IPS-18c (cell line): ENCODE measurements around the gene CHCHD3.
"Not testable (repeated sequence)": the region's sequence is repeated elsewhere in the genome, so short reads cannot be mapped to it uniquely, and the experiment has no call there.

Experiments used
- H3K4me3 ChIP-seq: 2 replicates; pipeline ENCODE4 v1.7.0; 2013; ENCODE audit warnings: low read depth, mild to moderate bottlenecking, low read length, moderate library complexity; ENCODE audit not compliant: insufficient read depth
- H3K9me3 ChIP-seq: one replicate; pipeline ENCODE4 v1.6.1; 2013; ENCODE audit warnings: mild to moderate bottlenecking, low read length, moderate library complexity; ENCODE audit not compliant: control insufficient read depth, insufficient read depth

Gene CHCHD3

DNA sequence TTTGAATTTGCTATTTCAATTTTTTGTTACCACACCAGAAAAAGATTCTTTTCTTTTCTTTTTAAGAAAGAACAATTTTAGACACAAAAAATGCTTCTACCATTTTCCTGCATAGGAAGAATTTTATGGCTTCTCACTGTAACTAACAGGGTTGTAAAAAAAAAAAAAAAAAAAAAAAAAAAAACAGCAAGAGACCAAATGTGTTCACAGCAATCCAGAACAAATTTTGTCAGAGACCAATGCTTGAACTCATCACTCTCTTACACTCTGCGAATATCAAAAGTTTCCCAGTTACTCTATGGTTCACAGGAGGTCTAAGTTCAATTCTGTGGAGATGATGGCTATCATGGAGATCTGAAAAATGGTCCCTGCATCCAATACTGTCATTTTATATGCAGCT is 84.4 kb downstream of the CHCHD3 start:
- Histone ChIP-seq H3K4me3 (no peak overlapping the region), H3K9me3 (no peaks in the 10 kb centered on the region)

DNA sequence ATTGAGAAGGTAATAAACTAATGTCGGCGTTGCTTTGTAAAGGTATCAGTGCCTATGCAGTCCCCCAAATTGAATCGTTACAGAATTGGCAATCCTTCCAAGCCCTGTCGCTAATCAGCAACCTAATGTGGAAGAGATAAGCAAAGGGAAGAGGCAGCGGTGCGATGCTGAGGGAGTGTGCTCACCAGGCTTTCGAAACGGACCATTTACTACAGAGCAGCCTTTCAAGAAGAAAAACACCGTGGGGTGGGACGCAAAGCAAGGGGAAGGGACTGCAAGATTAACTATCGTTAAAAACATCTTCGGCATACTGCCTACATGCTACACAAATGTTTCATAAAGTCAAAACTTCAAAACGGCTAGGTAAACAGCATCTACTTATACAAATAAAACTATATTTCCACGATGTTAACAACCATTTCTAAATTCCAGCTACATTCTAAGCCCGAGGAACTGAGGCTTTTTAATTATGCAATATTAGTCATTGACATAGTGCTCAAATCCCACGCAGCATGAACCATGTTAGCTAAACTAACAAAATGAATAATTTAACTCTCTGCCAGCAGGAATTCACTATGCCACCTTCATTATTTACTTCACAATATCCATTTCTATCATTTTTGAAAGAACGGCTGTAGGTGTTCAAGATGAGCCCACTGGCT is 85.2 kb downstream of the CHCHD3 start:
- Histone ChIP-seq H3K9me3 (no peaks in the 10 kb centered on the region), H3K4me3 (no peak overlapping the region)

DNA sequence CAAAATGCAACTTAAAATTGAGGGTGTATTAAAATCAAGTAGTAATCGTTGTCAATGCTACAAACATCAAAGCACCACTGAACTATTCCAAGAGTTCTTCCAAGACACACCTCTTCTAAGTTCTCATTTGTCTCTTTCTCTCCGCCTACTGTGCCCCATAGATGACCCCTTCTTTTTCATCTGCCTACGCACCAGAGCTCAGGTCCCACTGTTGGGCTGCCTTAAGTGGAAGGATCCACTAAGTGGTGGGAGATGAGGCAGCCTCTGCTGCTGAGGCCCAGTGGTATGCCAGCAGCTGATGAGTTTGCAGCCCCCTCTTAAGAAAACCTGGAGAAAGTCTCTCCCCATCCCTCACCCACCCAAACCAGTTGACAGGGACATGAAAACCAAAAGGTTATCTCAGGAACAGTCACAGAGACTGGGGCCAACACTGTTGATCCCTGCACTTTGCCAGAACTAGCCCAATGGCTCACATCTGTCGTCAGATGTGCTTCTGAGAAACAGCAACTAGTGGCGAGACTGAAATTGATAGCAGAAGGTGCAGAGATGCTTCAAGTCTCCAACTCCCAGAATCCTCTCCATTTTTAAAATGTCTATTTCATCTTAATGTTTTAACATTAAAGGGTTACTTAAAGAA is 88.4 kb downstream of the CHCHD3 start:
- no peaks in the 10 kb centered on the region for H3K9me3 ChIP-seq
- no peak overlapping the region for H3K4me3 ChIP-seq

DNA sequence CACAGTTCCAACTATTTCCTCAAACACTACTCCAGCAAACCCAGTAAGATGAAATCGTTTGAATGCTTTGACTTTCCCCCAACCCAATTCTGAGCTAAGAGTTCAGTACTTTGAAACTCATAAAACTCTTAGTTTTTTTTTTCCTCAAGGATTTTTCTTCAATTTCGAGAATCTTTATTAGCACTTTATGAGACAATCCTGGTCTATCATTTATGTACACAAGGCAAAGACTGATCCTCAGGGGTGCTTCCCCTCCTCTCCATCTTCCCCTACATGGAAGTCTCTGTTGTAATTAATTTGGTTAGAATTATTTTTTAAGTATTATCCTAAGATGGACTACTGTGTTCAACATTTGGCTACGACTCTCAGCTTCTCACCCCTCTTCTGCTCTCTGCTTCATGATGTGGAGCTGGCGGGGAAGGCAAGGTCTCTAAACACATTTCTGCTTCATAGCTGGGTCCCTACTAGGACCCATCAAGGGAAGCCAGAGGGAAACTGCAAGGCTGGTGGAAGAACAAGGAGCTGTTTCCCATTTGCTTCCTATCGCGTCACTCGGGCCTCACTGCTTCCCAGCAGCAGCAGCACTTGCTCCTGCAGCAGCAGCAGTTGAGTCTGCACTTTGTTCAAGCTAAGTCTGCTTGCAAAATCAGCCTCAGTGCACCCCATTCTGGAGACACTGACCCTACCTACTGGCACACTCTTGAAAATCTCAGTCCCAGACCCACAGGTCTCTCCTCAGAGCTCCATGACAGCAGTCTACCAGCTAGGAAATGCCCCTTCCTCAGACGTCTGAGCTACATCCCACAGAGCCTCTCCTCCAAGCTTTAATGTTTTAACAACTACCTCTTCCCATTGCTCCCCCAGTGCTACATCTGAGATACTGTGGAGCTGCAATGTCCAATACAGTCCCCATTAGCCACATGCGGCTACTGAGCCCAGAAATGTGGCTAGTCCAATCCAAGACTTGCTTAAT is 90.0 kb downstream of the CHCHD3 start:
- Histone ChIP-seq H3K9me3 (no peaks in the 10 kb centered on the region), H3K4me3 (no peak overlapping the region)

DNA sequence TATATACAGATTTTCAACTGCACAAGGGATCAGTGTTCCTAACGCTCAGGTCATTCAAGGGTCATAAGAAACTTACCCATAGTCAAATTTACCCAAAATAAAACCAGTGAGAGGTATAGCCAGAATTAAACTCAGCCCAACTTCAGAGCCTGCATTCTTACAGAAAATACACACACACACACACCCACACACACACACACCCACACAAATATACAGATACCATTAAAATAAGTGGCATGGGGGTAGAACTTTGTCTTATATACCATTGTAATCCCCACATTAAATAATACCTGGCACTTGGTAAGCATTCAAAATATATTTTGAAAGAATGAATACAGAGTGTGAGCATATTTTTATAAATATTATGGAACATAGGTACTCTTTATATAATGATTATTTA is 93.8 kb downstream of the CHCHD3 start:
- Histone ChIP-seq H3K4me3 (no peak overlapping the region), H3K9me3 (no peaks in the 10 kb centered on the region)

DNA sequence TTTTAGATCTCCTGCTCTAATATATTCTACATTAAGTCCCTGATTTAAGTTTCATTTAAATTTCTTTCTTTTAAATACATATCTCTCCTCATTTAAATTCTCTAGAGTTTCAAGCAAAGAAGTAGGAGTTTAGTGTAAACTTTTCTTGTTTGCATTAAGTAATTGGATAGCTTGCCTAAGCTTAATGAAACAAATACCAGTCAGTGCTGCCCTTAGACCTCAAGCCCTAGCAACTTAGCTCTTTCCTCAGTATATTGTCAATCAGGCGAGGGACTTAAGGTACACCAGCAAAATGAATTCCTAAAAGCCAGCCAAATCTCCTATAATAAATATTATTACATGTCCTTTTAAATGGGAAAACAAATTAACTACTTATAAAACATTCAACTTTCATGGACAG is 101.5 kb downstream of the CHCHD3 start:
- H3K9me3 ChIP-seq = no peaks in the 10 kb centered on the region
- H3K4me3 ChIP-seq = no peak overlapping the region

DNA sequence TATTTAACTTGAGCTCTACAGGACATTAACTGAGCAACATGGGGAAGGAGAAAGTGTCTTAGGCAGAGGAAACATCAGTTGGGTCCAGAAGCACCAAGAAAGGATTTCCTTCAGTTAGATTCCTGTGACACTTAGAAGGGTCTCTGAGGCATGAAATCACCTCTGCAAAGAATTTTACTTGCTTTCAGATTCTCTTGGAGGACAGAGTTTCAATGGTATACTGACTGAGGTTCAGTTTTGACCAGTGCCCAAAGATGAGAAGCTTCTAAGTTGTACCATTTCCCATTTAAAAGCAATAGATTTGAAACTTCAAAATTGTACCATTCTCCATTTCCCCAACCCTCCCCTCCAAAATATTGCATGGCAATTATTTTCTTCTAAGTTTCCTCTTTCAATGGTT is 102.4 kb downstream of the CHCHD3 start:
- no peaks in the 10 kb centered on the region for H3K9me3 ChIP-seq
- H3K4me3 ChIP-seq = no peak overlapping the region

DNA sequence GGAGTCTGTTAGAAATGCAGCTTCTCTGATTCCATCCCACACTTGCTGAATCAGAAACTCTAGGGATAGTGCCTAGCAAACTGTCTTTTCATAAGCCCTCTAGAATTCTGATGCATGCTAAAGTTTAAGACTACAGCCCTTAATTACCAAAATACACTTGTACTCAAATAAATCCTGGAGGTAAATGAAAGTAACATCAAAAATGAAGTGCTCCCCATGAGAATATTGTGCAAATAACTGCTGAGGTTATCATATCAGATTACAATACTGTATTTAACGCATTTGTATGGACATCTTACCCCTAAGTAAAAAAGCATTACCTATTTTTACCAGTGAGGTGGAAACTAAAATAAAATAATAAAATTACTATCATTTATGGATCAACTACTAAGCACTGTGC is 104.7 kb downstream of the CHCHD3 start:
- H3K9me3 ChIP-seq = no peaks in the 10 kb centered on the region
- no peak overlapping the region for H3K4me3 ChIP-seq

DNA sequence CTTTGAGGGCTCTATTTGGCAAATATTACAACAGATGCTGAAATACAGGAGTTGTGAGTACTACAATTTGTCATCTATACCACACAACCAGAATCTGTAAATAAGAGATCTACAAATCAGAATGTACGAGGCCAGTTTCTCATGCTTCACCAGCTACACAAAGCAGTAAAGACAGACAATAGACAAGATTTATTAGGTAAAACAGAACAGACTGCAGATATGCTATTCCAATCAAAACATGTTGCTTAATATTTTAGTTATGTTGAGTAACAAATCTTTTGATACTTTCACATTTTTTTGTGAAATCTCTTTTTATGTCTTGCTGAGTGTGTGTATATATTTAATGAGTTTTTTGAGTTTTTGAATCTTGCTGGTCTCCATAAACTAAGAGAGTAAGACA is 109.1 kb downstream of the CHCHD3 start:
- H3K4me3 ChIP-seq = no peak overlapping the region
- no peaks in the 10 kb centered on the region for H3K9me3 ChIP-seq

DNA sequence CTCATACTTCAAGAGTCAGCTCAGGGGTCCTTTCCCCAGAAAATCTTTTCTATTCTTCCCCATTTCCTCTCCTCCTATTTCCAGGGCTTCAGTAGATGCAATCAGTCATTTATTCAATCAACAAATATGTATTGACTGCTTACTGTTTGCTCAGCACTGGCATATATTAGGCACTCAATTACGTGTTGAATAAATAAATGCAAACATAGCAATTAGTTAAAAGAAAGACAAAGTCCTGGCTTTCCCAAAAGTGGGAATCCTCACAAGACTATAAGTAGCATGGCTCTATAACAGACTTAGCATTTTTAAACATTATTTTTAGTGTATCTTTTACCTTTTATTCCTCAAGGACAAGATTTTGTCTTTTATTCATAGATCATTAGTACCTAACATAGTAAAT is 111.6 kb downstream of the CHCHD3 start:
- no peak overlapping the region for H3K4me3 ChIP-seq
- H3K9me3 ChIP-seq = no peaks in the 10 kb centered on the region

DNA sequence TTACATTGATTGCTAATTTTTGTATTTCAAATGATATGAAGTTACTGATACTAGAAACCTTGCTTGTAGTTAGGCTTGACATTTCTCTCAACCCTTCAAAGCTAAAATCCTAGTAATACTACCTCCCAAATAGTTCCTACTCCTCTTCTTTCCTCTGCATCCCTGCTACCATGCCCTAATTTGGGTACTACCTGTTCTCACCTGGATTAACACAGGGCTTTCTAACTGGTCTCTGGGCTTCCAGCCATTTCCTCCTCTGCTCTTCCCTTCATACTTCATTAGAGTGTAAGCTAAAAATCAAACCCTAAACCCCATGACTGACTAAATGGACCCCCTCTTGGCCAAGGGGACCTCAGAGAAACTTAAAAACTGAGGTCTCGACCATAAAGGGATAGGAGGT is 112.4 kb downstream of the CHCHD3 start:
- Histone ChIP-seq H3K9me3 (no peaks in the 10 kb centered on the region), H3K4me3 (no peak overlapping the region)

DNA sequence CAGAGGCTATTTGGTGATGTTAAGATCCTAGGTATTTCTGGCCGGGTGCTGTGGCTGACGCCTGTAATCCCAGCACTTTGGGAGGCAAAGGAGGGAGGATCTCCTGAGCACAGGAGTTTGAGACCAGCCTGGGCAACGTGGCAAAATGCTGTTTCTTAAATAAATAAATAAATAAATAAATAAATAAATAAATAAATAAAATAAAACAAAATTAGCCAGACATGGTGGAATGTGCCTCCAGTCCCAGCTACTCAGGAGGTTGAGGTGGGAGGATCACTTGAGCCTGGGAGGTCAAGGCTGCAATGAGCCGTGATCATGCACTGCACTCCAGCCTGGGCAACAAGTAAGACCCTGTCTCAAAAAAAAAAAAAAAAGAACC is 114.4 kb downstream of the CHCHD3 start:
- H3K4me3 ChIP-seq, H3K9me3 ChIP-seq: not testable (repeated sequence)

DNA sequence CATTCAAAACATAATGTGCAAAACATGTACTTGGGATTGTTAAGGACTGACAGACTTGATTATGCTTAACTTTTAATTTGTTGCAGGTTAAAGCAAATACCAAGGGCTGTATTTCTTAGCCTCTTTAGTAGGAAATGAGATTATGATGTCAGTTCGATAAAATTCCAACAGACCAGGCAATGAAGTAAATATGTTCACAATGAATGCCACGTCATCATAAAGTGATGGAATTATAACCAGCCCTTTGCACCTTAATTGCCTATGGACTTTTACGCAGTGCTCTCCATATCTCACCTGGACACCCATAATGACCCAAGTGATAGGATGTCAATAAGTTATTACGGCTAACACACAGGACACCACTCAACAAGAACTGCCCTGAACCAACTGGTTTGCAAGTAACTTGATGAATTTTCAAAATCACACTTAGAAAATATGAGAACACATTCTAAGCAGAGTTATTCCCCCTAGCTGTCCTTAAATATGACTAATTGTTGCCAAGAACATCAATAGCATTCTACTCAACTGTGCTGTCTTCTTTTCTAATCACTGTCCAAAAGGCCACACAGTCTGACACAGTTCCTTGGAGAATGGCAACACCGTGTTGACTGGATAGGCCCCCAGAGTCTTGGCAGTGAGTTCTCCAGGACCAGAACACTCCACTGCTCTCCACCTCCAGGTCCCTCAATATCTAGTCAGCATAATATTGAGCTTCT is 115.0 kb downstream of the CHCHD3 start:
- Histone ChIP-seq H3K4me3 (no peak overlapping the region), H3K9me3 (no peaks in the 10 kb centered on the region)

DNA sequence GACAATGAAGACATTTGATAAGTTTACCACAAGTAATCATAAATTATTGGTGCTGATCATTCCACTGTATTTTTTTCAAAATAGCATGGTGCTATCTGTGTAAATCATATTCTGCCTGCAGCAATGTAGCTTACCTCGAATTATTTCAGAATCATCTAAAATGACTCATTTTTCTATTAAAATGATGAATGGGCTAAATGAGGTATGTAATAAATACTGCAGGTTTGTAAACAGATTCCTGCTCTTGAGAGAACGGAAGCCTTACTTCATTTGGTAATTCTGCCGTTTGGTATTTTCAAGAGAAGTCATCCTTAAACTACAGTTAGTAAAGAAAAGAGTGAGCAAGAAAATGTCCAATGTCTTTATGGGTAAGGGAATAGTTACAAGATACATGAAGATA is 115.9 kb downstream of the CHCHD3 start:
- no peaks in the 10 kb centered on the region for H3K9me3 ChIP-seq
- no peak overlapping the region for H3K4me3 ChIP-seq

DNA sequence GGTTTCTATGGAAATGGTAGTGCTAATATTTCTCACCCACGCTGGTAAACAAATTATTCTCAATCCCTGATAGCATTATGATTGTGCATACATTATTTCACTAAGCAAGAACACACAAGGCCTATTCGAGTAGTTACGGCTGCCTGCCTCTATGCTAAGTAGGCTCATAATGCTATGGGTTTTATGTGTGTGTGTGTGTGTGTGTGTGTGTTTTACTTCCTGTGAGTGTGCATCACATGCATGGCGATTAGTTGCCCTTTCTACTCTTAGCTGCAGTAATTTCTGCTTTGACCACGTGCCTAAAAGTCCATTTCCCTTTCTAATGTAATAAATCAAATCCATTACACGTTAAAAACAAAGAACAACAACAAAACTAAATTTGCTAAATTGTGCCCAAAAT is 117.0 kb downstream of the CHCHD3 start:
- Histone ChIP-seq H3K9me3 (no peaks in the 10 kb centered on the region), H3K4me3 (no peak overlapping the region)

DNA sequence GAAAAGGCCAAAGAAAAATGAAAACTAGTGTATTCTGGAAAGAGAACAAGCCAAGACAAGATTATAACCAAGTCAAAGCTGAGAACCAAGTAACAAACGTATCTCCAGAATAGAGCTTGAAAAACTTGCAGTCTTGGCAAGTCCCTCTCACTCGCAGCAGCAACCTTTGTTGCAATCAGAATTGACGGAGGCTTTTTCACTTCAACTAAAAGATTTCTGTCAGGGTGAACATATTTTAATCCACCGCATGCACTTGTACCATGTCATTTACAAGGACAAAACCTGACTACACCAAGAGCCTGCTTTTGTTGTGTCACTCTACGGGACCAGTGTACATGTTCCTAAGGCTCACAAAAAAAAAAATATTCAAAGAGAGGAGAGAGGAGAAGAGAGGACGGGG is 122.0 kb downstream of the CHCHD3 start:
- H3K4me3 ChIP-seq = no peak overlapping the region

DNA sequence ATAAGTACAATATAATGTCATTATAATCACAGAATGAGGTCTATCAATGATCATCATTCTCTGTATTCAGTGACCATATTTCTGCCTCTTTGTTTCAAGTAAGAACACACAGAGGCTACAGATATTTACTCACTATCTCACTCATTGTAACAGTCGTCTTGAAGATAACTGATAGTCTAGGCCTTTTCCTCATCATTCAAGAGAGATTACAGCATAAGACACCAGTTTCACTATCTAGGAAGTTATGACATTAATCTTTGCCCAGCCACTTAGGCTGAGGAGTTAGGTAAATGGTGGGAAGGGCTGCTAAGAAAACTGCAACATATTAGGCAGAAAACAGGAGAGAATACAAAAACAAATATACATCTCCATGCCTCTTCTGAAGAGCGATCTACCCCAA is 125.3 kb downstream of the CHCHD3 start:
- Histone ChIP-seq H3K9me3 (no peaks in the 10 kb centered on the region), H3K4me3 (no peak overlapping the region)

More for the DNA sequence above, 122.0 kb downstream of the CHCHD3 start:
- no peaks in the 10 kb centered on the region for H3K9me3 ChIP-seq
